ENCODE measurements around the gene DENND11. TPM values are rescaled to one million over a fixed set of nuclear protein-coding genes. Genes with fewer than 3 reads are reported as not detected.
"Not testable (repeated sequence)": the region's sequence is repeated elsewhere in the genome, so short reads cannot be mapped to it uniquely, and the experiment has no call there.

DENND11 gene
- polyA plus RNA-seq, 1 experiment: 4.6 TPM

- no peaks in the 10 kb centered on the region; the same call in 1 of the 2 replicates for H3K36me3 ChIP-seq (ENCODE audit: control insufficient read depth, insufficient read depth, low read length)
- no peak overlapping the region for H3K4me3 ChIP-seq (ENCODE audit: low read depth, low read length)
- no peaks in the 10 kb centered on the region for H3K27me3 ChIP-seq (ENCODE audit: control insufficient read depth, insufficient read depth, low read length)
- no peak for DNase-seq (ENCODE audit: low read depth)
- no peak for TF ChIP-seq CTCF (IDR thresholded peaks at IDR 0.05; ENCODE audit: insufficient read depth, low read depth, low read length)
- POLR2A ChIA-PET: no interaction called here
- CTCF ChIA-PET: no interaction called here
Measured at GRCh38 chr7:141691961-141692360, 10.0 kb downstream of the DENND11 start.

- POLR2A ChIA-PET: no interaction called here
- CTCF ChIA-PET: no interaction called here
- no peak for TF ChIP-seq CTCF (IDR thresholded peaks at IDR 0.05; ENCODE audit: insufficient read depth, low read depth, low read length)
- Histone ChIP-seq H3K27me3 (ENCODE audit: control insufficient read depth, insufficient read depth, low read length) (no peaks in the 10 kb centered on the region), H3K36me3 (ENCODE audit: control insufficient read depth, insufficient read depth, low read length) (no peaks in the 10 kb centered on the region; the same call in 1 of the 2 replicates), H3K4me3 (ENCODE audit: low read depth, low read length) (no peak overlapping the region)
- DNase-seq (ENCODE audit: low read depth): no peak
Measured at GRCh38 chr7:141691540-141691939, 10.4 kb downstream of the DENND11 start.

- H3K36me3 ChIP-seq (ENCODE audit: control insufficient read depth, insufficient read depth, low read length); POLR2A ChIA-PET; H3K27me3 ChIP-seq (ENCODE audit: control insufficient read depth, insufficient read depth, low read length); DNase-seq (ENCODE audit: low read depth); H3K4me3 ChIP-seq (ENCODE audit: low read depth, low read length): not testable (repeated sequence)
- CTCF ChIA-PET: interaction anchor here (1.0 kb wide), 1 partner anchor 97 kb away, joined by 3 read pairs; no protein-coding TSS in a partner anchor
Measured at GRCh38 chr7:141689072-141689825, 12.7 kb downstream of the DENND11 start.

GRCh38 chr7:141688043-141688442 lies 13.9 kb downstream of the DENND11 start:
- peaks cover 2% of the 10 kb centered on the region for H3K36me3 ChIP-seq (ENCODE audit: control insufficient read depth, insufficient read depth, low read length)
- no peak for DNase-seq (ENCODE audit: low read depth)
- TF ChIP-seq CTCF (IDR thresholded peaks at IDR 0.05; ENCODE audit: insufficient read depth, low read depth, low read length): no peak
- no peaks in the 10 kb centered on the region for H3K27me3 ChIP-seq (ENCODE audit: control insufficient read depth, insufficient read depth, low read length)
- ChIA-PET CTCF (no interaction called here), POLR2A (no interaction called here)
- no peak overlapping the region for H3K4me3 ChIP-seq (ENCODE audit: low read depth, low read length)

- peaks cover 2% of the 10 kb centered on the region for H3K36me3 ChIP-seq (ENCODE audit: control insufficient read depth, insufficient read depth, low read length)
- no peak for DNase-seq (ENCODE audit: low read depth)
- POLR2A ChIA-PET: no interaction called here
- no peak overlapping the region for H3K4me3 ChIP-seq (ENCODE audit: low read depth, low read length)
- H3K27me3 ChIP-seq (ENCODE audit: control insufficient read depth, insufficient read depth, low read length): no peaks in the 10 kb centered on the region
- no peak for TF ChIP-seq CTCF (IDR thresholded peaks at IDR 0.05; ENCODE audit: insufficient read depth, low read depth, low read length)
- CTCF ChIA-PET: no interaction called here
Measured at GRCh38 chr7:141686670-141687069, 15.3 kb downstream of the DENND11 start.

- CTCF ChIA-PET: no interaction called here
Measured at GRCh38 chr7:141686074-141686473, 15.9 kb downstream of the DENND11 start.

More at GRCh38 chr7:141686074-141686473, 15.9 kb downstream of the DENND11 start:
- no peak for DNase-seq (ENCODE audit: low read depth)
- POLR2A ChIA-PET: no interaction called here
- Histone ChIP-seq H3K4me3 (ENCODE audit: low read depth, low read length) (no peak overlapping the region), H3K36me3 (ENCODE audit: control insufficient read depth, insufficient read depth, low read length) (peaks cover 2% of the 10 kb centered on the region), H3K27me3 (ENCODE audit: control insufficient read depth, insufficient read depth, low read length) (no peaks in the 10 kb centered on the region)
- no peak for TF ChIP-seq CTCF (IDR thresholded peaks at IDR 0.05; ENCODE audit: insufficient read depth, low read depth, low read length)

Data from BJ (cell line).